Natural killer cell (primary cell): Measurements from ENCODE around the gene TMEM115. TPM values are rescaled to one million over a fixed set of nuclear protein-coding genes. Genes with fewer than 3 reads are reported as not detected.

Experiments used
- ATAC-seq, 3 donors: fragments of 150-1000 bp in 2 of 3; fragments of 200-7000 bp in 1 of 3; cut with Tn5 transposase; 1 replicate in 1 of 3; 2 replicates in 2 of 3; pipeline ENCODE4 v1.10.0; 2021; ENCODE audit warnings: mild to moderate bottlenecking in 2 of 3, moderate library complexity in 2 of 3
- DNase-seq, 2 donors: peaks; one replicate each; pipeline versions ENCODE4 v3.0.0 to v3.0.0-alpha.2; 2013 to 2021; ENCODE audit warnings: mixed read lengths in 1 of 2
- H3K27ac ChIP-seq: one replicate; pipeline ENCODE4 v1.5.1; 2013; ENCODE audit warnings: mild to moderate bottlenecking, low read length
- H3K27me3 ChIP-seq: one replicate; pipeline ENCODE4 v1.6.1; 2013; ENCODE audit warnings: low read length; ENCODE audit not compliant: control insufficient read depth, insufficient read depth
- H3K36me3 ChIP-seq: one replicate; pipeline ENCODE4 v1.6.1; 2013; ENCODE audit warnings: low read length; ENCODE audit not compliant: control insufficient read depth, insufficient read depth
- H3K4me1 ChIP-seq: one replicate; pipeline ENCODE4 v1.6.1; 2013; ENCODE audit warnings: low read length; ENCODE audit not compliant: control insufficient read depth, insufficient read depth
- H3K4me3 ChIP-seq: one replicate; pipeline ENCODE4 v1.5.1; 2013; ENCODE audit warnings: low read length
- H3K9me3 ChIP-seq: one replicate; pipeline ENCODE4 v1.6.1; 2013; ENCODE audit warnings: low read length; ENCODE audit not compliant: control insufficient read depth, insufficient read depth
- H3K27ac Mint-ChIP-seq, 2 donors: one replicate each; pipeline ENCODE4 v1.8.0; 2022; ENCODE audit warnings: mild to moderate bottlenecking in 2 of 2, mixed read lengths in 2 of 2, moderate library complexity in 1 of 2
- H3K27me3 Mint-ChIP-seq, 2 donors: one replicate each; pipeline ENCODE4 v1.8.0; 2022; ENCODE audit warnings: low read depth in 2 of 2, mixed read lengths in 2 of 2
- H3K36me3 Mint-ChIP-seq: one replicate; pipeline ENCODE4 v1.8.0; 2022; ENCODE audit warnings: mixed read lengths
- H3K4me1 Mint-ChIP-seq, 2 donors: one replicate each; pipeline ENCODE4 v1.8.0; 2022; ENCODE audit warnings: mixed read lengths in 2 of 2
- H3K4me3 Mint-ChIP-seq: one replicate; pipeline ENCODE4 v1.8.0; 2022; ENCODE audit warnings: mild to moderate bottlenecking, moderate library complexity, mixed read lengths
- H3K9me3 Mint-ChIP-seq, 2 donors: one replicate each; pipeline ENCODE4 v1.8.0; 2022; ENCODE audit warnings: mixed read lengths in 2 of 2
- WGBS: methylation state at CpG from one replicate; pipeline ENCODE4 v1.1.7; 2013; ENCODE audit warnings: missing lambda C conversion rate; ENCODE audit not compliant: insufficient coverage; 5-methylcytosine and 5-hydroxymethylcytosine counted together
- intact Hi-C: fragments of 100-400 bp; cut with micrococcal nuclease; formaldehyde crosslinking; loops from one replicate; pipeline ENCODE4 v1.14.2; 2022
- total RNA-seq, 4 donors: library from RNA; stranded (reverse); fragments of 120-200 nt in 1 of 4; gene quantifications; one replicate each; pipeline versions ENCODE4 v1.2.3 to v1.2.4, GENCODE V29; 2013 to 2022
- TF ChIP-seq, protein P1 (sequence below): fragments of 200-600 bp; IDR thresholded peaks from one replicate; pipeline ENCODE4 v1.8.0; 2022; ENCODE audit warnings: antibody characterized with exemption

TMEM115 gene
- total RNA-seq, 3 donors from 2014 or later (not counting 1 experiment from before 2014, with no cell fraction given), result 15.3 to 24.3 (median 22.7) TPM

GRCh38 chr3:50365842-50366220 is 6.5 kb upstream of the TMEM115 start:
- Mint-ChIP-seq H3K4me1 (peaks cover 6 to 20% of the 10 kb centered on the region in 2 donors), H3K27me3 (no peaks in the 10 kb centered on the region), H3K36me3 (no peaks in the 10 kb centered on the region), H3K27ac (peak overlapping the region; percentile 67 to 85), H3K4me3 (peak overlapping the region; percentile 88), H3K9me3 (no peaks in the 10 kb centered on the region)
- Histone ChIP-seq H3K27me3 (no peaks in the 10 kb centered on the region), H3K4me1 (peaks cover 27% of the 10 kb centered on the region), H3K4me3 (peak overlapping the region; percentile 62), H3K36me3 (no peaks in the 10 kb centered on the region), H3K27ac (peak overlapping the region; percentile 82), H3K9me3 (no peaks in the 10 kb centered on the region)
- intact Hi-C loops, result no loop called here
- ATAC-seq (no peak), DNase-seq (no peak)
- TF ChIP-seq, protein P1, sequence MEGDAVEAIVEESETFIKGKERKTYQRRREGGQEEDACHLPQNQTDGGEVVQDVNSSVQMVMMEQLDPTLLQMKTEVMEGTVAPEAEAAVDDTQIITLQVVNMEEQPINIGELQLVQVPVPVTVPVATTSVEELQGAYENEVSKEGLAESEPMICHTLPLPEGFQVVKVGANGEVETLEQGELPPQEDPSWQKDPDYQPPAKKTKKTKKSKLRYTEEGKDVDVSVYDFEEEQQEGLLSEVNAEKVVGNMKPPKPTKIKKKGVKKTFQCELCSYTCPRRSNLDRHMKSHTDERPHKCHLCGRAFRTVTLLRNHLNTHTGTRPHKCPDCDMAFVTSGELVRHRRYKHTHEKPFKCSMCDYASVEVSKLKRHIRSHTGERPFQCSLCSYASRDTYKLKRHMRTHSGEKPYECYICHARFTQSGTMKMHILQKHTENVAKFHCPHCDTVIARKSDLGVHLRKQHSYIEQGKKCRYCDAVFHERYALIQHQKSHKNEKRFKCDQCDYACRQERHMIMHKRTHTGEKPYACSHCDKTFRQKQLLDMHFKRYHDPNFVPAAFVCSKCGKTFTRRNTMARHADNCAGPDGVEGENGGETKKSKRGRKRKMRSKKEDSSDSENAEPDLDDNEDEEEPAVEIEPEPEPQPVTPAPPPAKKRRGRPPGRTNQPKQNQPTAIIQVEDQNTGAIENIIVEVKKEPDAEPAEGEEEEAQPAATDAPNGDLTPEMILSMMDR, result no peak
- WGBS, result 83% methylated on average over 5 of the region's 5 CpGs

DNA sequence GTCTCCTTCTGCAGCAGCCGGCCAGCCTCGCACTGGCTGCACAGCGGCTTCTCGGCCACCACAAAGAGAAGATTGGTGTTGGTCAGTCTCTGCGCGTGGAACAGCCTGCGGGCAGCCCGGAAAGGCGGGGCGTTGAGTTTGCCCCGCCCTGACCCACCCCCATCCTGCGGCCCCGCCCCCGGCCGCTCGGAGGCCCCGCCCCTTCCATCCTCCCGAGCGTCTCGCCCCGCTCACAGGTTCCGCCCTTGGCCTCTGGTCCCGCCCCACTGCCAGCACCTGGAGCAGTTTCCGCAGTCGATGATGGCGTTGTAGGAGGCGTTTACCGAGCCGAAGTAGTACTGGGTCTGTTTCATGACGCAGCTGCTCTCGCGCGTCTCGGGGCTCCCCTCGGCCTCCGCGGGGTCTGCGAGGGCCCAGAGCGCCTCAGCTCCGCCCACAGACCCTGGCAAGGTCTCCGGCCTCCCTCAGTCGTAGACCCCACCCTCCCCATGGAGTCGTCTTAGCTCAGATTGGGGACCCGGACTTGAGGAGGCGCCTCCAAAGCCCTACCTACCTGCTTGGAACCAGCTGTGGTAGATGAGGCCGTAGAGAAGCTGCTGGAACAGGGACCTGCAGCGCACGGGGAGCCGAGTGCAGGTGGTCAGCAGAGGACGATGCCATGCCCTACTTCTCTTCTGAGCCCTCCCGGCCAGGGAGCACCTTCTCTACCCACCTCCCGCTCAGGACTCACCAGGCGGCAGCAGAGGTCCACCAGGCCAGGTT is 5.9 kb upstream of the TMEM115 start:
- Histone ChIP-seq H3K9me3 (no peaks in the 10 kb centered on the region), H3K4me3 (peak overlapping the region; percentile 62), H3K4me1 (peaks cover 27% of the 10 kb centered on the region), H3K27ac (peak overlapping the region; percentile 82), H3K27me3 (no peaks in the 10 kb centered on the region), H3K36me3 (no peaks in the 10 kb centered on the region)
- Mint-ChIP-seq H3K4me3 (peak overlapping the region; percentile 88), H3K27ac (peak overlapping the region; percentile 67 to 85), H3K4me1 (peaks cover 6 to 20% of the 10 kb centered on the region in 2 donors), H3K27me3 (no peaks in the 10 kb centered on the region), H3K9me3 (no peaks in the 10 kb centered on the region), H3K36me3 (no peaks in the 10 kb centered on the region)
- intact Hi-C loops, result no loop called here
- TF ChIP-seq, protein P1, result no peak
- ATAC-seq (peak; percentile 94 to 97 (median 97)), DNase-seq (peak; percentile 81 to 97)
- WGBS, result 3% methylated on average over 53 of the region's 53 CpGs

DNA sequence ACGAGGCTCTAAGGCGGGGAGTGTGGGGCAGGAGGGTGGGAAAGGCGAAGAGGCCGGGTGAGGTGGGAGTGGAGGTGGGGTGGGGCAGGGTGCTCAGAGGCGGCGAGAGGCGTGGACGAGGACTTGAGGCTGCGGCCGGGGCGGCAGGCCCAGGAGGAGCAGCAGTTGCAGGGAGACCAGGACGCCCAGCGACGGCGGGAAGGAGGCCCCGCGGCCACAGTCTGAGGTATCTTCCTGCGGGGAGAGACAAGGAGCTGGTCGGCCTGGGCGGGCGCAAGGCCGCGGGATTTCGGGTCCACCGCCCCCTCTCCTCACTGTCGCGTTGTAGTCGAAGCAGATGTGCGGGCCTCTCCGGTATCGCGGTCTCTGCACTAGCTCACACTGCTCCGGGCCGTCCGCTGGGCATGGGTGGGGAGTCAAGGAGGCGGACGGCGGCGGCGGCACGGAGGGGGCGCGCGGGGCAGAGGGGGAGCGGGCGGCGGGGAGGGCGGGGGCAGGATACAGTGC is 5.3 kb upstream of the TMEM115 start:
- peak; percentile 8 to 34 (median 22) for ATAC-seq
- H3K4me3 Mint-ChIP-seq, result peak overlapping the region; percentile 81
- Histone ChIP-seq H3K27me3 (no peaks in the 10 kb centered on the region), H3K27ac (no peak overlapping the region), H3K9me3 (no peaks in the 10 kb centered on the region), H3K36me3 (no peaks in the 10 kb centered on the region), H3K4me3 (peak overlapping the region; percentile 62), H3K4me1 (peaks cover 31% of the 10 kb centered on the region)
- TF ChIP-seq, protein P1, result no peak
- H3K27ac Mint-ChIP-seq, result peak overlapping the region in 1 of 2 donors; percentile 85
- H3K4me1 Mint-ChIP-seq, result peaks cover 9 to 22% of the 10 kb centered on the region in 2 donors
- 16% methylated on average over 48 of the region's 48 CpGs for WGBS
- H3K36me3 Mint-ChIP-seq, result no peaks in the 10 kb centered on the region
- DNase-seq, result no peak
- H3K9me3 Mint-ChIP-seq, result no peaks in the 10 kb centered on the region
- intact Hi-C loops, result no loop called here
- H3K27me3 Mint-ChIP-seq, result no peaks in the 10 kb centered on the region
